Measurements from ENCODE around the gene PLEKHA6.

DNA sequence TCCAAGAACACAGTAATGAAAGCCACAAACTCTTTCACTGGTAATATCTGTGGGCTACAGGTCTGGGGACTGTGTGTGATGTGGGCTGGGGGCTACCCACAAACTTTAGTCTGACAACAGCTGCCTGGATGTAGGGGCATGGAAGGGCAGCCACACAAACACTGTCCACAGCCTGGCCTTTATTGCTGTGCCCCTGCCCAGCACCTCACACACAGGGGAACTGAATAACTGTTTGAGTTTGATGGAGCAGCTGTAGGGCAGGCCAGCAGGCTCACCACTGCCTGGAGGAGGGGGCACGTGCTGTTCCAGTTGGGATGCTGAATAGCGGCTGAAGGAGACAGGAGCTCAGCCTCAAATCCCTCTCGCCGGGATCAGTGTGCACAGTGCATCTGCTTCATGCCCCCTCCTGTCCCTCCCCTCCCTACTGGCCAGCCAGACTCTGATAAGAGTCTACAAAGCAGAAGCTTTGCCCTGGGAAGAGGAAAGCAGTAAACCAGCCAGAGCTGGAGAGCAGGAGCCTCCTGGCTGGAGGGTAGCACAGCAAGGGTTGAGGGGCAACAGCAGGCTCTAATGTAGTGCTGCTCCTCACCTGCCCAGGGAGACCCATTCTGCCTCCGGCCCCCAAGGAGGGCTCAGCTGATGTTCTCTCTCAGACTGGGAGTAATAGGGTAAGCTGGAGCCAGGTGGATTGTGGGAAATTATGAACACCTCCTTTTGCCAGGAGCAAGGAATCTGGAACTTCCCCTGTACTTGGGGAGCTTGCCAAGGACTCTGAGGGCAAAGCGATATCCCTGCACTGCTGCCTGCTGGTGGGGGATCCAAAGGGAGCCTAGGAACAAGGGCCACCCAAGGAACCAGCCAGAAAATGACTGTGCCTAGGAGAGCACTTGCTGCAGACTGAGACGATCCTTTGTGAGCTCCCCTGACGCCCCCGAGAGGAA, 75.7 kb downstream of the PLEKHA6 start:
- TF ChIP-seq, protein P1, sequence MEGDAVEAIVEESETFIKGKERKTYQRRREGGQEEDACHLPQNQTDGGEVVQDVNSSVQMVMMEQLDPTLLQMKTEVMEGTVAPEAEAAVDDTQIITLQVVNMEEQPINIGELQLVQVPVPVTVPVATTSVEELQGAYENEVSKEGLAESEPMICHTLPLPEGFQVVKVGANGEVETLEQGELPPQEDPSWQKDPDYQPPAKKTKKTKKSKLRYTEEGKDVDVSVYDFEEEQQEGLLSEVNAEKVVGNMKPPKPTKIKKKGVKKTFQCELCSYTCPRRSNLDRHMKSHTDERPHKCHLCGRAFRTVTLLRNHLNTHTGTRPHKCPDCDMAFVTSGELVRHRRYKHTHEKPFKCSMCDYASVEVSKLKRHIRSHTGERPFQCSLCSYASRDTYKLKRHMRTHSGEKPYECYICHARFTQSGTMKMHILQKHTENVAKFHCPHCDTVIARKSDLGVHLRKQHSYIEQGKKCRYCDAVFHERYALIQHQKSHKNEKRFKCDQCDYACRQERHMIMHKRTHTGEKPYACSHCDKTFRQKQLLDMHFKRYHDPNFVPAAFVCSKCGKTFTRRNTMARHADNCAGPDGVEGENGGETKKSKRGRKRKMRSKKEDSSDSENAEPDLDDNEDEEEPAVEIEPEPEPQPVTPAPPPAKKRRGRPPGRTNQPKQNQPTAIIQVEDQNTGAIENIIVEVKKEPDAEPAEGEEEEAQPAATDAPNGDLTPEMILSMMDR (IDR thresholded peaks at IDR 0.05): no peak
- no peak for TF ChIP-seq POLR2AphosphoS5 (IDR thresholded peaks at IDR 0.05)
- TF ChIP-seq POLR2A (IDR thresholded peaks at IDR 0.05): no peak
- TF ChIP-seq EP300 (IDR thresholded peaks at IDR 0.05): no peak
